GM19463 (cell line): ENCODE results near the gene SIN3A.
"Not testable (repeated sequence)": the region's sequence is repeated elsewhere in the genome, so short reads cannot be mapped to it uniquely, and the experiment has no call there.

Experiments
- ATAC-seq: cut with Tn5 transposase; IDR thresholded peaks from one replicate; pipeline ENCODE4 v1.9.1; 2021; ENCODE audit warnings: mild to moderate bottlenecking, moderate library complexity; ENCODE audit not compliant: unreplicated experiment

The SIN3A gene

GRCh38 chr15:75338661-75339240, 112.7 kb downstream of the SIN3A start:
- ATAC-seq, result no peak

- peak; percentile 73 for ATAC-seq
Observed at GRCh38 chr15:75335705-75336355, 115.7 kb downstream of the SIN3A start, which contains the start of gene COMMD4. Gene COMMD4 (plus strand): TSS chr15:75336063. CDS start chr15:75336090, 27 bp downstream.

- ATAC-seq, result no peak
Observed at GRCh38 chr15:75335313-75335704, 116.2 kb downstream of the SIN3A start.

GRCh38 chr15:75333654-75334419, 117.7 kb downstream of the SIN3A start:
- not testable (repeated sequence) for ATAC-seq

GRCh38 chr15:75332093-75332492, 119.4 kb downstream of the SIN3A start:
- not testable (repeated sequence) for ATAC-seq

- ATAC-seq, result no peak
Observed at GRCh38 chr15:75329571-75329970, 121.9 kb downstream of the SIN3A start.

GRCh38 chr15:75328493-75329314, 122.8 kb downstream of the SIN3A start:
- ATAC-seq, result no peak

GRCh38 chr15:75327491-75327890, 124.0 kb downstream of the SIN3A start:
- ATAC-seq, result no peak

GRCh38 chr15:75327005-75327404, 124.5 kb downstream of the SIN3A start:
- no peak for ATAC-seq

- no peak for ATAC-seq
Observed at GRCh38 chr15:75325922-75326321, 125.6 kb downstream of the SIN3A start.

- ATAC-seq, result no peak
Observed at GRCh38 chr15:75321711-75322110, 129.8 kb downstream of the SIN3A start.
